Stimulated activated CD4-positive, alpha-beta T cell treated with anti-CD3 and anti-CD28 coated beads, TNF-alpha, amount 100 ng/mL, for 24 hours (primary cell): ENCODE results near the gene RBM12.

Experiments
- DNase-seq, 3 experiments: peaks; one replicate each; pipeline ENCODE4 v3.0.0-alpha.2; 2020; ENCODE audit warnings: low read depth in 3 of 3

The RBM12 gene

DNA sequence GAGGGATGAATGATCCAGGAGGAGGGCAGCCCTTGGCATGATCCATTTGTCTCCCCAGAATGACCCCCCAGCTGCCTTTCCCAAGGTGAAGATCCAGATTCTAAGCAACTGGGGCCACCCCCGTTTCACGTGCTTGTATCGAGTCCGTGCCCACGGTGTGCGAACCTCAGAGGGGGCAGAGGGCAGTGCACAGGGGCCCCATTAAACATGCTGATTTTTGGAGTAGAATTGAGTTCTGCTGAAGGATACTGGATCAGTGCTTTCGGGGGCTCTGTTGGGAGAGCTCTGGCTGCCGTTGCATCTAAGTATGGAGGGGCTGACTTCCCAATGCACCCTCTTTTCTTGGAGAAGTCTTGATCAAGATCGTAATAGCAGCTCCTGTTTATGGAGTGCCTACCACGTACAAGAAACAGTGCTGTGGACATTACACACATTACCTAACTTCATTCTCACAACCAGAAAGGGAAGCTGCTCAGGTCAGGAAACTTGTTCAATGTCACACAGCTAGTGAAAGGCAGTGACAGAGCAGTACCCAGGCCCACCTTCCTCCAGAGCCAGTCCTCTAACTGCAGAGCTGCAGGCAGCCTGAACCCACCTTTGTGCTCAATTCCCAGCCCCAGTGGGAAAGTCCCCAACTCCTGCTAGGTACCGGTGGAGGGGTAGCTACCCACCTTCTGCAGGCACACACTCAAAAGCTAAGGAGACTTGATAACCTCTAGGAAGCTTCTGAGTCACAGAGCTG lies 43.7 kb downstream of the RBM12 start:
- no peak for DNase-seq

DNA sequence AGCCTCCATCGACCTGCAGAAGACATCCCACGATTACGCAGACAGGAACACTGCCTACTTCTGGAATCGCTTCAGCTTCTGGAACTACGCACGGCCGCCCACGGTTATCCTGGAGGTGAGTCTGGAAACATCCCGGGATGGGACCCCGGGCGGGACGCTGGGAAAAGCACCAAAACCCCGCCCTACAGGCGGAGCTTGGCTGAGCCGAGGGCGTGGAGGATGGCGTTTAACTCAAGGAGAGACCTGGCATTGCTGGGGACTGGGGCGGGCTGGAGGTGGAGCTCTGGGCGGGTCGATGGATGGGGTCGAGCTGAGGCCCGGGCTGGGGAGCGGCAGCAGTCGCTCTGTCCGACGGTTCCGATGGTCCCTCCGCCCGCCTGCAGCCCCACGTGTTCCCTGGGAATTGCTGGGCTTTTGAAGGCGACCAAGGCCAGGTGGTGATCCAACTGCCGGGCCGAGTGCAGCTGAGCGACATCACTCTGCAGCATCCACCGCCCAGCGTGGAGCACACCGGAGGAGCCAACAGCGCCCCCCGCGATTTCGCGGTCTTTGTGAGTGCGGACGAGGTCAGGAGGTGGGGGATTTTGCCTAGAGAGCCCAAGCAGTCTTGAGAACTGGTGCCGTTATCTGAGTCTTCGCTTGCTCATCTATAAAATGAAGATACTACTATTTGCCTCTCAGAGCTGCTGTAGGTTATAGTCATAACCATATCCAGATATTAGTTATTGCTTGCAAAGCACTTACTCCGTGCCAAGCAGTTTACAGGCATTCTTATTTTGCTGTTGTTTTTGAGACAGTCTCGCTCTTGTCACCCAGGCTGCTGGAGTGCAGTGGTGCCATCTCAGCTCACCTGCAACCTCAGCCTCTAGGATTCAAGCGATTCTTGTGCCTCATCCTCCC lies 45.3 kb downstream of the RBM12 start:
- DNase-seq: peak; percentile 57 to 77 (median 59)

DNA sequence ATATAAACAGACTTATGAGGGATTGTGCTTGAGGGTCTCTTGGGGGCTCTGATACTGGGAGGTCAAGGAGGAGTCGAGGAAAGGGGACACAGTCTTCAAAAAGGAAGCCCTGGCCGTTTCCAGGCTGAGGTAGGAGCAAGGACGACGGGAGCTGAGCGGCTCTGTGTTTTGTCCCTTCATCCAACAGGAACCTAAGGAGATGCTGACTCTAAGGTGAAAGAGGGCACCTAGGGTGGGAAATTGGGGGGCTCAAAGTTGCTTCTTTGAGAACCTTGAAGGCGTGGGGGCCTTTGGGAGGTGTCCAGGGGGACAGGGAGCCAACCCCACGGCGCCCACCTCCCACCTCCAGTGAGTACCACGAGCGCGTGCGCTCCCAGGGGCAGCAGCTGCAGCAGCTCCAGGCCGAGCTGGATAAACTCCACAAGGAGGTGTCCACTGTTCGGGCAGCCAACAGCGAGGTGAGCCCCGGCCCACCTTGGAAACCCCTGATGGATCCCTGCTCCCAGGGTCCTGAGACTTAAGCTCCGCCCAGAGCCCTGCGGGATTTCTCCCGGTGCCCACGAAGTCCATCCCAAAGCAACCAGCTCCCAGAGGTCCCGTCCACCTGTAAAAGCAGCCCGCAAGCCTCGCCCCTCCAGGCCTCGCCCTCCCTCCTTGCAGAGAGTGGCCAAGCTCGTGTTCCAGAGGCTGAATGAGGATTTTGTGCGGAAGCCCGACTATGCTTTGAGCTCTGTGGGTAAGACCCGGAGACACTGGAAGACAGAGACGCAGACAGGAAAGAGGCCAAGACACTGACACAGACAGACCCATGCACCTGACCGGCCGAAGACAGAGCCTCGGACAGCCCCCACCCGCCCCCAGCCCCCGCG lies 46.2 kb downstream of the RBM12 start:
- DNase-seq: no peak

DNA sequence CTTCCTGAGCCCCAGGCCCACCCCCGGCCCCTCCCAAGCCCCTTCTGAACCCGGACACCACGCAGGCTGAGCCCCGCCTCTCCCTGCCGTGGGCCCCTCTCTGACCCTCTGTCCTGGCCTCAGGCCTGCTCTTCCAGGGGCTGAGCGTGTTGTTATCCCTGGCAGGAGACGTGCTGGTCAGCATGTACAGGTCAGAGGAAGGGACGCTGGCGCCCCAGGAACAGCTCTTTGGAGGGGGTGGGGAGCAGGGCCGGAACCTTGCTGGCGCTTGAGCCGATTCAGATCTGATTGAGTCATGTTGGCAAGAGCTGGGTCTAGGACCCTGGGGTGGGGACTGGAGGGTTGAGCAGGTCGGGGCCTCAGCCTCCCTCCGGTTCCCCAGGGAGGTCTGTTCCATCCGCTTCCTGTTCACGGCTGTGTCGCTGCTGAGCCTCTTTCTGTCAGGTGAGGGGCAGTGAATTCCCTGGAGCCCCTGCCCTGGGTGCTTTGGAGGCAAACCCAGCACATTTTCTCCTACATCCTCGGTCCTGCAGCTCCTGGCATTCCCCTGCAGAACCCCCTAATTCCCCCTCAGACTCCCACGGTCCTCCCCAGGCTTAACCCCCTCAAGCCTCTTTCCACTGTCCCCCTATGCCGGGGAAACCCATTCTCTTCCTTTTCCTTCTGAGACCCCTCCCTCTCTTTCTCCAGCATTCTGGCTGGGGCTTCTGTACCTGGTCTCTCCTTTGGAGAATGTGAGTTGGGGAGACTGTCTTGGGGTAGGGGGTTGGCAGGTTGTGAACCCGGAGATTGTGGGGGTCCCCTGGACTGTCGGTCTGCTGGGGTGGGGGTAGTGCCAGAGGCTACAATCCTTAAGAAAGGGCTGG lies 47.1 kb downstream of the RBM12 start:
- peak in 1 of 3 experiments; percentile 48 for DNase-seq

DNA sequence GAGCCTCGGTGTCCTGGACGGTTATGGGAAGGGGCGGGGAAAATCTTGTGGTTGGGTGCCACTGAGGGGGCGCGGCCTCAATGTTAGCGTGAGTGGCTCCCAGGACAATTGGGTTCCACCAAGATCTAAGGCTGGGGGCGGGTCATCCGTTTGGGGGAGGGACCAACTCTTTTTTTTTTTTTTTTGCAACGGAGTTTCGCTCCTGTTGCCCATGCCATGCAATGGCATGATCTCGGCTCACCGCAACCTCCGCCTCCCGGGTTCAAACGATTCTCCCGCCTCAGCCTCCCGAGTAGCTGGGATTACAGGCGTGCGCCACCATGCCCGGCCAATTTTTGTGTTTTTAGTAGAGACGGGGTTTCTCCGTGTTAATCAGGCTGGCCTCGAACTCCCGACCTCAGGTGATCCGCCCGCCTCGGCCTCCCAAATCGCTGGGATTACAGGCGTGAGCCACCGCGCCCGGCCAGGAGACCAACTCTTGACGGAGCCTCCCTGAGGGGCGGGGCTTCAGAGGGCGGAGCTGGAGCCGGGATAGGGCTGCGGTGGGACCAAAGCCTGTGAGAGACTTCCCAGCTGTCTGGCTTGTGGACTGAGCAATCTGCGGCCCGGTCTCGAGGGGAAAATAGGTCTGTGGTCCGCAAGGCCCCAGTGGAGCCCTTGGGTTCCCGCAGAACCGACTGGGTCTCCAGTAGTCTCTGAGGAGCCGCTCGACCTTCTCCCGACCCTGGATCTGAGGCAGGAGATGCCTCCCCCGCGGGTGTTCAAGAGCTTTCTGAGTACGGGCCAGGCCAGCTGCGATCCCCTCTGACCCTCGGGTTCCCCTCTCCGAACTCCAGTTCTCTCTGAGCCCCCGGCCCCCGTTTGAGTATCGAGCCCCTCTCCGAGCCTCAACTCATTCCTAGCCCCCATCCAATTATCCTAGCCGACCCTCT lies 48.0 kb downstream of the RBM12 start:
- DNase-seq: peak in 2 of 3 experiments; percentile 31 to 66

DNA sequence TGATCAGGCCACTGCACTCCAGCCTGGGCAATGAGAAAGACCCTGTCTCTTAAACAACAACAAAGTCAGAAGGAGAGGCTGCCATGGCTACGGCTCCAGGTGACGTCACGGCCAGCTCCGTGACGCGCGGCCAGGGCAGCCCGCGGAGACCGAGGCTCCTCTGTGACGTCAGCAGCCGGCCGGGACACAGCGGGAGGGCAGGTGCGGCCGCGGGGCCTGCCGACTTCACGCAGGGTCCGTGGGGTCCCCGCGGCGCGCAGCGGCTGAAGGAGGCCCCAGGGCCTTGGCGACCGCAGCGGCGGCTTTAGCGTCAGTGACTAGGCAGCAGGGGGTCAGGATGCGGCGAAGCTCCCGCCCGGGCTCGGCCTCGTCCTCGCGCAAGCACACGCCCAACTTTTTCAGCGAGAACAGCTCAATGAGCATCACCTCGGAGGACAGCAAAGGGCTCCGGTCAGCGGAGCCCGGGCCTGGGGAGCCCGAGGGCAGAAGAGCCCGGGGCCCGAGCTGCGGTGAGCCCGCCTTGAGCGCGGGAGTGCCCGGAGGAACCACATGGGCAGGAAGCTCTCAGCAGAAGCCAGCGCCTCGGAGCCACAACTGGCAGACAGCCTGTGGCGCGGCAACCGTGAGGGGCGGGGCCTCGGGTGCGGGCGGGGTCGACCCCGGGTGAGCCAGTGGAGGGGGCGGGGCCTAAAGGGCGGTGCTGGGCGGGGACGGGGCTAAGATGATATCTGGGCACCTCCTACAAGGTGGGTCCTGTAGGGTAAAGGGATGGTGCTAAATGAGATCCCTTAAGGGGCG lies 48.8 kb downstream of the RBM12 start, which contains the start of gene SPAG4:
Gene SPAG4 (plus strand): TSS at position 163 of the 798 bp plus-strand sequence. CDS start 175 bp downstream, at position 338.
- peak; percentile 100 for DNase-seq

DNA sequence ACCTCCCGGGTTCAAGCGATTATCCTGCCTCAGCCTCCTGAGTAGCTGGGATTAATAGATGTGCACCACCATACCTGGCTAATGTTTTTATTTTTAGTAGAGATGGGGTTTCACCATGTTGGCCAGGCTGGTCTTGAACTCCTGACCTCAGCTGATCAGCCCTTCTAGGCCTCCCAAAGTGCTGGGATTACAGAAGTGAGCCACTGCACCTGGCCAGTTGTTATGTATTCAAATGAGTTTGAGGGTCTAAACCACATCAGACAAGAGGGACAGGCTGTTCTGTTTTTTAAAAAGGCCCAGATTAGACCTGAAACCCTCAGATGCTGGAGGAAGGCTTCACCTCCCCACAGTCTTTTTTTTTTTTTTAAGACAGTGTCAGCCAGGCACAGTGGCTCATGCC lies 53.2 kb downstream of the RBM12 start:
- DNase-seq: no peak

DNA sequence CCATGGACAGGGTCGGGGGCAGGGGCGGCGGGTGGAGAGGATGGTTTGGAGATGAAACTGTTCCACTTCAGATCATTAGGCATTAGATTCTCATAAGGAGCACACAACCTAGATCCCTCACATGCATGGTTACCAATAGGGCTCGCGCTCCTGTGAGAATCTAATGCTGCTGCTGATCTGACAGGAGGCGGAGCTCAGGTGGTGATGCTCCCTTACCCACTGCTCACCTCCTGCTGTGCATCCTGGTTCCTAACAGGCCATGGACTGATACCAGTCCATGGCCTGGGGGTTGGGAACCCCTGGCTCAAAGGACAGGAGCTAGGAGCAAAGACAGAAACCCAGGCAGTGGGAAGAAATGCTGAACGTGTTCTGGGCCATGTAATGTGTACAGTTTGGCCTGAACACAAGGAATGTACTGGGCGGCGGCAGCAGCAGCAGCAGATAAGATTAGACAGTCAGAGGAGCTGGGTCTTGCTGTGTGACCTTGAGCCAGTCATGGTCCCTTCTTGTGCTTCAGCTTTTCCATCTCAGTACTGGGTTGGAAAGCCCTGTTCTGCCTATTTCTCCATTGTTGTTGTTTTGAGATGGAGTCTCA lies 53.8 kb downstream of the RBM12 start:
- DNase-seq: no peak

DNA sequence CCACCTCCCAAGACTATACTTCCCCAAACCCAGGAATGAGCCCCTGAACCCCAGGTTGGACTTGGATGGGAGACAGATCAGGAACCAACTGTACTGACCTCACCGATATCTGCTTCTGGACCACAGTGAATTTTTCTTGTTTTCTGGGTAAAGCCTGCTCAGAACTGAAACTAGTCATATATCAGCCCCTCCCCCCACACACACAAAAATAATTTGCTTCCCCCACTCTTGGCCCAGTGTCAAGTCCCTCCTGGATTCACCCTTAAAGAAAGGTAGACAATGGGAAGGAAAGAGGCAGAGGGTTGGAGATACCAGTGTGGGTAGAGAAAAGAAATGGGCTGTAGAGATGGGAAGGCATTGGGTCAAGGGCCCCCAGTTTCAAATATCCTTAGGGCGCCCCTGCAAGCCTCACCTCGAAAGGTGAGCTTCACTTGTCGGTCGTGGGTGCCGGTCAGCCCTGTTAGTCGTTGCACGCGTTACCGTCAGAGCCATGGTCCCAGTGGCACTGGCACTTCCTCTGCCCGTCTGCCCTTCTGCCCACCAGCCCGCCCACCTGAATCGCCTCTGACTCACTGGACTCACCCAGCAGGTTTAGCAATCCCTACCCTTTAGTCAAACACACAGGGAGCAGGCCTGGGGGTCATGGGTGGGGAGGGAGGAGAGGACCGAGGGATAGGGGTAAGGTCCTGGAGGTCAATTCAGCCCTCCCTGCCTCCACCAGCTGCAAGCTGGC lies 57.5 kb downstream of the RBM12 start:
- DNase-seq: no peak

DNA sequence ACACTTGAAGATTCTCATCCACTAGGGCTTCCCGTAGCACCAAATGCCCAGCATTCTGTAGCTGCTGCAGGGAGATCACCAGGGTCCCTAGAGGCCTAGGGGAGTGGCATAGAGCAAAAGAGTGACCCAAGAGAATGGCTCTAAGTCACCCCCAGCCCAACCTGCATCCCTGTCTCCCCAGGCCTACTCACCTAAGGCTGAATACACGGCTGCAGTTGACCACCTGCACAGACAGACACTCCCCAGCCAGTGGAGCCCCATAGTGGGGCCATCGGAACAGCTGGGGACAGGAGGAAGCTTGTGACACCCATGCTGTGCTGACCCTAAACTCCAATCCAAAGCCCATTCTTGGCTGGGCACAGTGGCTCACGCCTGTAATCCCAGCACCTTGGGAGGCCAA lies 58.6 kb downstream of the RBM12 start:
- no peak for DNase-seq

DNA sequence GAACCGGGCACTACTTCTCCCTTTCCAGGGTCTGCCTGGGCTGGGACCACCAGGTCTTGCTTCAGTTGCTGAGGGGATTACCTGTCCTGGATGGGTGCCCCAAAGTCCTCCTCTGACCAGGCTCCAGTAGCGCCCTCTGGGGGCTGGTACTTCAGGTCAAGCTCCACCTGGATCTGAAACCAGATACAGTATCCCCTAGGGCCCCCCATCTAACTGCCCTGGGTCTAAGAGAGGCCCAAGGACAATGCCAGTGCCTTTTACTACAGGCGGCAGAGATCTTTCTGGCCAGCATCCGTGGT lies 60.3 kb downstream of the RBM12 start:
- no peak for DNase-seq

DNA sequence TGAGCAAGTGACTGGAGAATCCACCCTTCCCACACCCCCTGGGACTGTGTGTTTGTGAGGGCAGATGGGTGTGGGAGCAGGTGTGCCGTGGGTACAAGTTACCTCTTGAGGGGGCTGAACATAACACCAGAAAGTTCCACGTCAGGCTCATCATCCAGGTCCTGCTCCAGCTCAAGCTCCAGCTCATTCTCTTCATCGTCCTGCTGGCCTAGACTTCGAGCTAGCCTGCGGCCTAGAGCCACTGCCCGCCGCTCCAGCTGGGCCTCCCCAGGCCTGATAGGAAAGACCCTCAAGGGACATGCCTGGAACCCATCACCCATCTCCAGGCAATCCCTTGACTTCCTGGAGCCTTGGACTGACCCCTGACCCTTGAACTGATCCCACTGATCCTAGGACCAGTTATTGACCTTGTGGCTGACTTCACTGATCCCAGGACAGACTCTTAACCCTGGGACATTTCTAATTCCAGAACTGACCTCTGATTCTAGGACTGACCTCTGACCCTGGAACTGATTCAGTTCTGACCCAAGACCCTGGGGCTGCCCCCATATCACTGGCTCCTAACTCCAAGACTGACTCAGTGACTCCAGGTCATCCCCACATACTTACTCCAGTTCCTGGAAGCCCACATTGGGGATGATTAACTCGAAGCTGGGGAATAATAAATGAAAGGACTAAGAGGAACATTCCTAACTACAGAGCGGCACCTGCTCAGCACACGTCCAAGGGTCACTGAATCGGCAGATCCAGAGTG lies 60.8 kb downstream of the RBM12 start:
- no peak for DNase-seq

DNA sequence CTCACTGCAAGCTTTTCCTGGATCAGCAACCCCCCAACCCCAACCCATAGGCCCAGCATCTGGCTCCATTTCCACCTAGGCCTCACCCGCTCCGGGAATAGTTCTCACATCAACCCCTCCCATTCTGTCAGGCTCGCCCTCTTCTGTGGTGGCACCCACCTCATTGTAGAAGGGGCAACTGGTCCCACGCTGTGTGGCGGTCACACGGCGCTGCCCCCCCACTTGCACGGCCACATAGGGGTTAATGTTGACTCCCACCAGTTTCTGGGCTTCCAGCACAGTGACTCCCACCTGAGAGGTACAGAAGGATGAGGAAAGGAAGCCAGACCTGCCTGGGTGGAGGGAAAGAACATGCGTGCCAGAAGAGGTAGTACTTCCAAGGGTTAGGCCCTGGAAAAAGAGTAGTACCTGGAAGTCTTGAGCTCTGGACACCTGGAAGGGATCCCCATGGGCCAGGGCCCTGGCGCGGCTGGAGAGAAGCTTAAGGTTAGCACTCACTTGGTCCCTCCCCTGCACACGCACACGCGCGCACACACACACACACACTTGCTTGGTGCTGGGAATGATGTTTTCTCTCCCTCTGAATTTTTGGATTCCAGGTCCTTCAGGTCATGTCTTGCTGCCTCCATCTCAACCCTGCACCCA lies 61.7 kb downstream of the RBM12 start:
- DNase-seq: no peak

DNA sequence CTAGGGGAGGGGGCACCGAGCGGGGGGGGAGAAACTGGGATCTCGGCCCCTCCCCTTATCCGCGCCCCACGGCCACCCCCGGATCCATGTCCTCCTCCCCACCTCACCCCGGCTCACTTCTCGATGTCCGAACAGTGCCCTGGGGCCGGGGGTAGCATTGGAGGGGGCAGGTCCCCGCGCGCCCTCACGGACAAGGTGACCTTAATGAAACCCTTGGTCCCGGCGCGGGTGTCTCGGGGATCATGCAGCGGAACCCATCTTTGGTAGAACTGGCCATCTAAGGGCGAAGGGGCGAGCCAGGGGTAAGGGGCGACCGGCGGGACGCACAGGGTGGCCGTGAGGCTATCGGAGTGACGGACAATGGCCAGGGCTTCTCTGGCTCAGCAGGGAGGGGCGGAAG lies 62.7 kb downstream of the RBM12 start:
- DNase-seq: no peak

DNA sequence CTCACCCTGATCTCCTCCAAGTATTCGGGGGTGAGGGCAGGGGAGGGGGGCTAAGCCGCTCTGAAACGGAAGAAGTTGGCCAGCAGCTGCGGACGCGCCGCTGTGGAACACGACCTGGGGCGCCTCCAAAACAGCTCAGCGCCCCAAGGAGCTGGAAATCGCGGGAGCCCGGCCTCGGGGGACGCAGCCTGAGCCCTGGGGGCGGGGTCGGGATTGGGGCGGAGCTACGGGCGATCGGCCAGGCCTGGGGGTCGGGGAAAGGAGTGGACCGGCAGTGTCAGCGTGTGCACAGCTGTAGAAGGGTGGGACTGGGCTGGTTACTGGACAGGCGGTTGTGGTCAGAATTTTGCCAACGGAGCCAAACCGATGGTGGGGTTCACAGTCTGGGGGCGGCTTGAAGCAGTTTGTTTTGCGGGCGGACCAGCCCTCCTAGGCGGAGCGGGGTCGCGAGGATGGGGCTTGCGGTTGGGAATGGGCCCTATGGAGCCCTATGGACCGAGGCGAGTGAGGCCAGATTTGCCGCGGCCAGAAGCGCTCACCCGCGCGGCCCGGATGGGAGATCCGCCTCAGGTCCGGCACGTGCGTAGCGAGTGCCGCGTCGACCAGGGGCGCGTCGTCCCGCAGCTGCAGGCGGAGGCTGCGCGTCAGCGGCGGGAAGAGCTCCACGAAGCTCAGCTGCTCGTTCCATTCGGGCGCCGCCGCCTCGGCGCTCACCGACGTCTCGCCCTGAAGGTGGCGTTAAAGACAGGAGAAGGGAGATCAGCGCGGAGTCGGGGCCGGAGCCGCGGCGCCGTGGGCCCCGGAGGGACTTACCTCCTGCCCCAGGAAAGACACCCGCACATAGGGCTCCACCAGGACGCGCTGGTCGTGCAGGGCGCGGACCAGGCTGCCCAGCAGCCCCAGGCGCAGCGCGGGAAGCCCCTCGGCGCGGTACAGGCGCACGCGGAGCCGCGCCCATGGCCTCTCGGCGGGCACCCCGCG lies 63.4 kb downstream of the RBM12 start:
- peak; percentile 52 to 77 (median 59) for DNase-seq
